Keratinocyte (primary cell): Measurements from ENCODE around the gene CD177. TPM values are rescaled to one million over a fixed set of nuclear protein-coding genes. Genes with fewer than 3 reads are reported as not detected.

Experiments used
- DNase-seq: peaks from one replicate; pipeline ENCODE4 v3.0.0-alpha.2; 2011; ENCODE audit warnings: low read depth, missing footprints, low spot score
- FAIRE-seq: peaks from 2 replicates; lab custom pipeline; 2011; peaks lifted over from hg19 to GRCh38; lab: Jason Lieb, UNC
- H2AFZ ChIP-seq: 2 replicates; pipeline ENCODE4 v1.6.0; 2012; ENCODE audit warnings: low read length, control low read depth, inconsistent platforms; ENCODE audit not compliant: control insufficient read depth
- H3K27ac ChIP-seq: 2 replicates; pipeline ENCODE4 v1.5.1; 2011; ENCODE audit warnings: low read length; ENCODE audit not compliant: control insufficient read depth, insufficient read depth
- H3K27me3 ChIP-seq: 3 replicates; pipeline ENCODE4 v1.6.0; 2011; ENCODE audit warnings: low read length; ENCODE audit not compliant: control insufficient read depth, insufficient read depth; ENCODE audit errors: extremely low read depth
- H3K36me3 ChIP-seq, 2 experiments: 2 replicates in 1 of 2; 3 replicates in 1 of 2; pipeline ENCODE4 v1.5.1; 2011; ENCODE audit warnings: low read length in 2 of 2, mild to moderate bottlenecking in 1 of 2; ENCODE audit not compliant: control insufficient read depth in 2 of 2, insufficient read depth in 2 of 2; ENCODE audit errors: extremely low read depth in 1 of 2
- H3K4me1 ChIP-seq: 3 replicates; pipeline ENCODE4 v1.5.1; 2011; ENCODE audit warnings: low read length; ENCODE audit not compliant: control insufficient read depth, insufficient read depth; ENCODE audit errors: extremely low read depth
- H3K4me2 ChIP-seq: 3 replicates; pipeline ENCODE4 v1.6.0; 2011; ENCODE audit warnings: low read depth, low read length; ENCODE audit not compliant: control insufficient read depth, insufficient read depth; ENCODE audit errors: extremely low read depth
- H3K4me3 ChIP-seq, 3 experiments: fragments of 200-600 bp in 1 of 3; sonication (generic) in 1 of 3; 2 replicates in 2 of 3; 3 replicates in 1 of 3; pipeline ENCODE4 v1.5.1; 2011 to 2016; ENCODE audit warnings: low read length in 3 of 3, mild to moderate bottlenecking in 3 of 3, control low read depth in 2 of 3, inconsistent platforms in 1 of 3, low read depth in 1 of 3, mixed read lengths in 1 of 3, mixed run types in 1 of 3, moderate library complexity in 1 of 3; ENCODE audit not compliant: control insufficient read depth in 2 of 3, insufficient read depth in 2 of 3; ENCODE audit errors: extremely low read depth in 1 of 3
- H3K79me2 ChIP-seq: 2 replicates; pipeline ENCODE4 v1.6.0; 2012; ENCODE audit warnings: low read length; ENCODE audit not compliant: control insufficient read depth, insufficient read depth
- H3K9ac ChIP-seq: 3 replicates; pipeline ENCODE4 v1.6.0; 2011; ENCODE audit warnings: low read length; ENCODE audit not compliant: control insufficient read depth, insufficient read depth; ENCODE audit errors: extremely low read depth
- H3K9me1 ChIP-seq: 3 replicates; pipeline ENCODE4 v1.6.0; 2011; ENCODE audit warnings: low read length; ENCODE audit not compliant: control insufficient read depth, insufficient read depth; ENCODE audit errors: extremely low read depth
- H3K9me3 ChIP-seq: 2 replicates; pipeline ENCODE4 v1.5.1; 2012; ENCODE audit warnings: low read depth, low read length; ENCODE audit not compliant: control insufficient read depth
- H4K20me1 ChIP-seq: 3 replicates; pipeline ENCODE4 v1.6.0; 2011; ENCODE audit warnings: low read length; ENCODE audit not compliant: control insufficient read depth, insufficient read depth; ENCODE audit errors: extremely low read depth
- CTCF ChIP-seq, 3 experiments: IDR thresholded peaks in 1 of 3; conservative IDR thresholded peaks in 1 of 3; optimal IDR thresholded peaks in 1 of 3; 2 replicates in 2 of 3; 3 replicates in 1 of 3; pipeline versions ENCODE3 to v1.5.1; 2011; ENCODE audit warnings: low read length in 3 of 3, mild to moderate bottlenecking in 3 of 3, moderate library complexity in 2 of 3, control low read depth in 1 of 3, inconsistent platforms in 1 of 3; ENCODE audit not compliant: insufficient read depth in 2 of 3; ENCODE audit errors: extremely low read depth in 1 of 3
- EZH2 ChIP-seq: IDR thresholded peaks from one replicate; pipeline ENCODE4 v1.6.1; 2012; ENCODE audit warnings: inconsistent platforms, mild to moderate bottlenecking, low read length, moderate library complexity
- dilution Hi-C: fragments of 300-500 bp; cut with MboI; formaldehyde crosslinking; loops from one replicate; pipeline ENCODE4 v1.7.0; 2020; ENCODE audit warnings: low sequenced_read_pairs; ENCODE audit not compliant: extremely low pct_ligation_motif_present
- polyA plus RNA-seq, 5 experiments: library from polyadenylated mRNA; depleted of rRNA in 3 of 5; stranded (reverse) in 3 of 5; stranded (forward) in 1 of 5; unstranded in 1 of 5; fragments of >200 nt; gene quantifications; 1 replicate in 1 of 5; 2 replicates in 3 of 5; 3 replicates in 1 of 5; pipeline versions ENCODE4 v1.2.1 to v1.2.3, GENCODE V29; 2011 to 2012; ENCODE audit warnings: missing spikeins in 2 of 5, low read depth in 1 of 5, low replicate concordance in 1 of 5

The CD177 gene
- polyA plus RNA-seq, 1 donor (not counting 4 experiments of a cell fraction or from before 2014, with no cell fraction given): 1.1 TPM

DNA sequence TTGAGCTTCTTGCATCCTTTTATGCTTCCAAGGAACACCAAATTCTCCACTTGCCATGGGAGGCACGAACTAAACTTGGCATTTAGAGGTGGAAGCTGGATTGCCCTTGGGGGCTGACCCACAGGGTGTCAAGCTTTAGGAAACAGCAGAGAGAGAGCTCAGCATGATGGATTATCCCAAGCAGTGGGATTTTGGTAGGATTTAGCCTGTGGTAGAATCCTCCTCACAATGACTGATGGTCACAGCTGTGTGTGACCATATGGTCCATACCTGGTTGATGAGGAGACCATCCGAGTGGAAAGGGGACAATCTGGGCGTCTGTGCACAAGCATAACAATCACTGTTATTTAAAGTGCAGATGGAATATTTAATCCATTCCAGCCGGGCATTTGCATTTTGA lies 44.0 kb upstream of the CD177 start:
- DNase-seq (no peak), FAIRE-seq (no peak)
- H3K4me2 ChIP-seq: no peak overlapping the region
- no peaks in the 10 kb centered on the region for H4K20me1 ChIP-seq
- dilution Hi-C loops: no loop called here
- H2AFZ ChIP-seq: no peak overlapping the region
- peaks cover 15% of the 10 kb centered on the region for H3K4me1 ChIP-seq
- peaks cover 4% of the 10 kb centered on the region for H3K9me3 ChIP-seq
- TF ChIP-seq CTCF (optimal IDR thresholded peaks at IDR 0.05 in 1 of 3, IDR thresholded peaks at IDR 0.05 in 1 of 3, conservative IDR thresholded peaks at IDR 0.05 in 1 of 3; ENCODE audit: extremely low read depth in 1 of 3, insufficient read depth in 2 of 3, low read length in 3 of 3) (no peak), EZH2 (no peak)
- no peaks in the 10 kb centered on the region for H3K36me3 ChIP-seq
- H3K9me1 ChIP-seq: no peaks in the 10 kb centered on the region
- no peaks in the 10 kb centered on the region for H3K27me3 ChIP-seq
- no peak overlapping the region for H3K27ac ChIP-seq
- no peaks in the 10 kb centered on the region for H3K79me2 ChIP-seq
- H3K4me3 ChIP-seq: no peak overlapping the region
- H3K9ac ChIP-seq: no peak overlapping the region

GRCh38 chr19:43310221-43310620 lies 43.3 kb upstream of the CD177 start:
- Histone ChIP-seq H3K9ac (no peak overlapping the region), H3K4me1 (peaks cover 15% of the 10 kb centered on the region), H2AFZ (no peak overlapping the region), H4K20me1 (no peaks in the 10 kb centered on the region), H3K4me2 (peak overlapping the region; percentile 35), H3K27me3 (no peaks in the 10 kb centered on the region), H3K4me3 (no peak overlapping the region), H3K79me2 (no peaks in the 10 kb centered on the region), H3K36me3 (no peaks in the 10 kb centered on the region), H3K9me1 (no peaks in the 10 kb centered on the region), H3K9me3 (peaks cover 4% of the 10 kb centered on the region), H3K27ac (no peak overlapping the region)
- dilution Hi-C loops: no loop called here
- TF ChIP-seq CTCF (optimal IDR thresholded peaks at IDR 0.05 in 1 of 3, IDR thresholded peaks at IDR 0.05 in 1 of 3, conservative IDR thresholded peaks at IDR 0.05 in 1 of 3; ENCODE audit: extremely low read depth in 1 of 3, insufficient read depth in 2 of 3, low read length in 3 of 3): no peak
- TF ChIP-seq EZH2: no peak
- DNase-seq (no peak), FAIRE-seq (peak; percentile 84)
